Measurements from ENCODE around the gene DENND1C. TPM values are rescaled to one million over a fixed set of nuclear protein-coding genes. Genes with fewer than 3 reads are reported as not detected.

DENND1C gene
- total and polyA plus RNA-seq, 5 donors from 2014 or later: 36.9 to 125 (median 42.3) TPM

- Histone ChIP-seq H3K4me1 (ENCODE audit: control insufficient read depth, insufficient read depth, low read length, poor library complexity, severe bottlenecking) (peaks cover 19% of the 10 kb centered on the region), H3K4me3 (ENCODE audit: low read depth, low read length) (no peak within 1 kb of the TSS), H3K27me3 (ENCODE audit: control insufficient read depth, insufficient read depth, low read length) (peaks cover 9% of the 10 kb centered on the region), H3K27ac (ENCODE audit: insufficient read depth, low read length, poor library complexity, severe bottlenecking) (no peak within 1 kb of the TSS), H3K36me3 (ENCODE audit: control insufficient read depth, insufficient read depth, low read length) (no peaks in the 10 kb centered on the region), H3K9me3 (ENCODE audit: control insufficient read depth in 2 of 2, low read length in 2 of 2) (no peaks in the 10 kb centered on the region)
- Mint-ChIP-seq H3K4me1 (peaks cover 0 to 19% (median 9%) of the 10 kb centered on the region in 4 donors), H3K9me3 (peaks cover 0 to 5% (median 0%) of the 10 kb centered on the region in 7 donors), H3K4me3 (peak within 1 kb of the TSS; percentile 32 to 91 (median 74)), H3K27ac (peak within 1 kb of the TSS in 1 of 3 donors; percentile 79), H3K27me3 (peaks cover 41% of the 10 kb centered on the region), H3K36me3 (no peaks in the 10 kb centered on the region)
- DNase-seq (no peak), ATAC-seq (ENCODE audit: low read depth in 2 of 2) (peak in 1 of 2 donors; percentile 3)
Measured at GRCh38 chr19:6501740-6502648, 20.4 kb upstream of the DENND1C start, which contains the start of gene TUBB4A. TSS of gene TUBB4A (minus strand) at chr19:6502309. CDS start at chr19:6502212, 97 bp downstream.

GRCh38 chr19:6500837-6501739, 19.5 kb upstream of the DENND1C start:
- H3K9me3 ChIP-seq (ENCODE audit: control insufficient read depth in 2 of 2, low read length in 2 of 2): no peaks in the 10 kb centered on the region
- peaks cover 19% of the 10 kb centered on the region for H3K4me1 ChIP-seq (ENCODE audit: control insufficient read depth, insufficient read depth, low read length, poor library complexity, severe bottlenecking)
- no peaks in the 10 kb centered on the region for H3K36me3 ChIP-seq (ENCODE audit: control insufficient read depth, insufficient read depth, low read length)
- DNase-seq (no peak), ATAC-seq (ENCODE audit: low read depth in 2 of 2) (no peak)
- Mint-ChIP-seq H3K36me3 (no peaks in the 10 kb centered on the region), H3K9me3 (peaks cover 0 to 5% (median 0%) of the 10 kb centered on the region in 7 donors), H3K4me3 (peak overlapping the region; percentile 32 to 91 (median 74)), H3K27me3 (peaks cover 41% of the 10 kb centered on the region), H3K27ac (no peak overlapping the region), H3K4me1 (peaks cover 0 to 19% (median 9%) of the 10 kb centered on the region in 4 donors)
- H3K4me3 ChIP-seq (ENCODE audit: low read depth, low read length): no peak overlapping the region
- H3K27ac ChIP-seq (ENCODE audit: insufficient read depth, low read length, poor library complexity, severe bottlenecking): no peak overlapping the region
- peaks cover 9% of the 10 kb centered on the region for H3K27me3 ChIP-seq (ENCODE audit: control insufficient read depth, insufficient read depth, low read length)

- peaks cover 0 to 11% (median 4%) of the 10 kb centered on the region in 4 donors for H3K4me1 Mint-ChIP-seq
- ATAC-seq (ENCODE audit: low read depth in 2 of 2) (no peak), DNase-seq (no peak)
- peak overlapping the region in 1 of 4 donors; percentile 27 for H3K4me3 Mint-ChIP-seq
- H3K9me3 ChIP-seq (ENCODE audit: control insufficient read depth in 2 of 2, low read length in 2 of 2): no peaks in the 10 kb centered on the region
- H3K4me3 ChIP-seq (ENCODE audit: low read depth, low read length): no peak overlapping the region
- H3K36me3 ChIP-seq (ENCODE audit: control insufficient read depth, insufficient read depth, low read length): no peaks in the 10 kb centered on the region
- peak overlapping the region in 1 of 3 donors; percentile 64 for H3K27ac Mint-ChIP-seq
- peaks cover 41% of the 10 kb centered on the region for H3K27me3 Mint-ChIP-seq
- peaks cover 0 to 5% (median 0%) of the 10 kb centered on the region in 7 donors for H3K9me3 Mint-ChIP-seq
- H3K27ac ChIP-seq (ENCODE audit: insufficient read depth, low read length, poor library complexity, severe bottlenecking): no peak overlapping the region
- H3K4me1 ChIP-seq (ENCODE audit: control insufficient read depth, insufficient read depth, low read length, poor library complexity, severe bottlenecking): peaks cover 14% of the 10 kb centered on the region
- no peaks in the 10 kb centered on the region for H3K36me3 Mint-ChIP-seq
- H3K27me3 ChIP-seq (ENCODE audit: control insufficient read depth, insufficient read depth, low read length): peaks cover 9% of the 10 kb centered on the region
Measured at GRCh38 chr19:6499052-6499790, 17.6 kb upstream of the DENND1C start.

GRCh38 chr19:6498294-6499036, 16.9 kb upstream of the DENND1C start:
- no peaks in the 10 kb centered on the region for H3K9me3 ChIP-seq (ENCODE audit: control insufficient read depth in 2 of 2, low read length in 2 of 2)
- DNase-seq (no peak), ATAC-seq (ENCODE audit: low read depth in 2 of 2) (no peak)
- H3K36me3 Mint-ChIP-seq: no peaks in the 10 kb centered on the region
- peaks cover 0 to 11% (median 4%) of the 10 kb centered on the region in 4 donors for H3K4me1 Mint-ChIP-seq
- no peaks in the 10 kb centered on the region for H3K36me3 ChIP-seq (ENCODE audit: control insufficient read depth, insufficient read depth, low read length)
- no peak overlapping the region for H3K27ac ChIP-seq (ENCODE audit: insufficient read depth, low read length, poor library complexity, severe bottlenecking)
- H3K4me3 ChIP-seq (ENCODE audit: low read depth, low read length): no peak overlapping the region
- peaks cover 6% of the 10 kb centered on the region for H3K27me3 ChIP-seq (ENCODE audit: control insufficient read depth, insufficient read depth, low read length)
- H3K27ac Mint-ChIP-seq: peak overlapping the region in 1 of 3 donors; percentile 64
- peaks cover 0 to 3% (median 0%) of the 10 kb centered on the region in 7 donors for H3K9me3 Mint-ChIP-seq
- peaks cover 40% of the 10 kb centered on the region for H3K27me3 Mint-ChIP-seq
- peak overlapping the region in 1 of 4 donors; percentile 40 for H3K4me3 Mint-ChIP-seq
- peaks cover 14% of the 10 kb centered on the region for H3K4me1 ChIP-seq (ENCODE audit: control insufficient read depth, insufficient read depth, low read length, poor library complexity, severe bottlenecking)

GRCh38 chr19:6495947-6496346, 14.4 kb upstream of the DENND1C start:
- DNase-seq: no peak
- no peak overlapping the region for H3K4me3 Mint-ChIP-seq
- Histone ChIP-seq H3K4me1 (ENCODE audit: control insufficient read depth, insufficient read depth, low read length, poor library complexity, severe bottlenecking) (no peaks in the 10 kb centered on the region), H3K9me3 (ENCODE audit: control insufficient read depth in 2 of 2, low read length in 2 of 2) (peaks cover 0 to 3% of the 10 kb centered on the region in 2 experiments), H3K27me3 (ENCODE audit: control insufficient read depth, insufficient read depth, low read length) (peaks cover 3% of the 10 kb centered on the region), H3K36me3 (ENCODE audit: control insufficient read depth, insufficient read depth, low read length) (no peaks in the 10 kb centered on the region), H3K27ac (ENCODE audit: insufficient read depth, low read length, poor library complexity, severe bottlenecking) (no peak overlapping the region), H3K4me3 (ENCODE audit: low read depth, low read length) (no peak overlapping the region)
- peaks cover 0 to 8% (median 2%) of the 10 kb centered on the region in 7 donors for H3K9me3 Mint-ChIP-seq
- H3K27me3 Mint-ChIP-seq: peaks cover 22% of the 10 kb centered on the region
- no peak for ATAC-seq (ENCODE audit: low read depth in 2 of 2)
- no peaks in the 10 kb centered on the region for H3K36me3 Mint-ChIP-seq
- H3K4me1 Mint-ChIP-seq: peaks cover 0 to 6% (median 2%) of the 10 kb centered on the region in 4 donors
- no peak overlapping the region for H3K27ac Mint-ChIP-seq

- H3K27ac Mint-ChIP-seq: no peak overlapping the region
- H3K9me3 Mint-ChIP-seq: peaks cover 0 to 8% (median 2%) of the 10 kb centered on the region in 7 donors
- DNase-seq: no peak
- H3K27me3 Mint-ChIP-seq: peaks cover 10% of the 10 kb centered on the region
- Histone ChIP-seq H3K4me3 (ENCODE audit: low read depth, low read length) (no peak overlapping the region), H3K4me1 (ENCODE audit: control insufficient read depth, insufficient read depth, low read length, poor library complexity, severe bottlenecking) (peaks cover 6% of the 10 kb centered on the region), H3K36me3 (ENCODE audit: control insufficient read depth, insufficient read depth, low read length) (no peaks in the 10 kb centered on the region), H3K27me3 (ENCODE audit: control insufficient read depth, insufficient read depth, low read length) (no peaks in the 10 kb centered on the region), H3K27ac (ENCODE audit: insufficient read depth, low read length, poor library complexity, severe bottlenecking) (no peak overlapping the region), H3K9me3 (ENCODE audit: control insufficient read depth in 2 of 2, low read length in 2 of 2) (peaks cover 0 to 3% of the 10 kb centered on the region in 2 experiments)
- peaks cover 0 to 15% (median 5%) of the 10 kb centered on the region in 4 donors for H3K4me1 Mint-ChIP-seq
- ATAC-seq (ENCODE audit: low read depth in 2 of 2): no peak
- H3K4me3 Mint-ChIP-seq: no peak overlapping the region
- no peaks in the 10 kb centered on the region for H3K36me3 Mint-ChIP-seq
Measured at GRCh38 chr19:6494438-6495036, 12.9 kb upstream of the DENND1C start.

Data from CD4-positive, CD25-positive, alpha-beta regulatory T cell (primary cell).